ENCODE measurements around the gene AFAP1L2.

Gene AFAP1L2

GRCh38 chr10:114385557-114385956 is 18.7 kb downstream of the AFAP1L2 start:
- DNase-seq: no peak

GRCh38 chr10:114384601-114385000 is 19.7 kb downstream of the AFAP1L2 start:
- DNase-seq: no peak

- DNase-seq: no peak
These were observed 20.1 kb downstream of the AFAP1L2 start for GRCh38 chr10:114384181-114384580.

- DNase-seq: no peak
These were observed 23.5 kb downstream of the AFAP1L2 start for GRCh38 chr10:114380797-114381196.

GRCh38 chr10:114380060-114380459 is 24.2 kb downstream of the AFAP1L2 start:
- no peak for DNase-seq

- no peak for DNase-seq
These were observed 24.7 kb downstream of the AFAP1L2 start for GRCh38 chr10:114379631-114380041.

- DNase-seq: no peak
These were observed 27.8 kb downstream of the AFAP1L2 start for GRCh38 chr10:114376523-114376922.

- DNase-seq: no peak
These were observed 29.3 kb downstream of the AFAP1L2 start for GRCh38 chr10:114375047-114375446.

GRCh38 chr10:114374053-114374791 is 30.1 kb downstream of the AFAP1L2 start:
- DNase-seq: no peak

- DNase-seq: no peak
These were observed 30.7 kb downstream of the AFAP1L2 start for GRCh38 chr10:114373631-114374030.

- no peak for DNase-seq
These were observed 31.3 kb downstream of the AFAP1L2 start for GRCh38 chr10:114372995-114373394.

- DNase-seq: no peak
These were observed 32.1 kb downstream of the AFAP1L2 start for GRCh38 chr10:114372179-114372578.

- no peak for DNase-seq
These were observed 33.3 kb downstream of the AFAP1L2 start for GRCh38 chr10:114370966-114371365.

GRCh38 chr10:114370199-114370598 is 34.1 kb downstream of the AFAP1L2 start:
- DNase-seq: no peak

- DNase-seq: no peak
These were observed 36.3 kb downstream of the AFAP1L2 start for GRCh38 chr10:114368057-114368391.

GRCh38 chr10:114367351-114368056 is 36.8 kb downstream of the AFAP1L2 start:
- DNase-seq: no peak

- no peak for DNase-seq
These were observed 39.6 kb downstream of the AFAP1L2 start for GRCh38 chr10:114364726-114365125.

- DNase-seq: no peak
These were observed 40.4 kb downstream of the AFAP1L2 start for GRCh38 chr10:114363745-114364454.

- DNase-seq: no peak
These were observed 41.4 kb downstream of the AFAP1L2 start for GRCh38 chr10:114362826-114363355.

- DNase-seq: no peak
These were observed 44.4 kb downstream of the AFAP1L2 start for GRCh38 chr10:114359953-114360345.

GRCh38 chr10:114359041-114359952 is 45.0 kb downstream of the AFAP1L2 start:
- DNase-seq: no peak

- DNase-seq: no peak
These were observed 46.7 kb downstream of the AFAP1L2 start for GRCh38 chr10:114357515-114357996.
